HEK293 (cell line): ENCODE data around the gene GUK1.
A peak's percentile ranks its signal among the peaks of the same experiment; 100 is the strongest.

ENCODE experiments used
- CTCF ChIA-PET: fragments of 350-600 bp; formaldehyde crosslinking; extraction: SDS; loops from one replicate; lab custom pipeline; 2021; ENCODE audit warnings: antibody characterized with exemption; lab: Yijun Ruan, JAX
- POLR2A ChIA-PET: fragments of 300-600 bp; formaldehyde crosslinking; extraction: SDS; loops from one replicate; lab custom pipeline; 2020; ENCODE audit warnings: antibody characterized with exemption, inconsistent platforms; lab: Yijun Ruan, JAX
- H3K27ac ChIP-seq: fragments of 200-500 bp; sonication (Bioruptor generic); 2 replicates; pipeline ENCODE4 v1.5.1; 2014; ENCODE audit warnings: low read depth, low read length, control low read depth, inconsistent platforms; ENCODE audit errors: extremely low read depth
- H3K36me3 ChIP-seq, 2 experiments: fragments of 200-500 bp in 1 of 2; sonication (Bioruptor generic) in 1 of 2; 1 replicate in 1 of 2; 2 replicates in 1 of 2; pipeline ENCODE4 v1.5.1; 2014 to 2017; ENCODE audit warnings: inconsistent platforms in 2 of 2, low read length in 2 of 2; ENCODE audit not compliant: control insufficient read depth in 2 of 2, insufficient read depth in 1 of 2
- H3K4me1 ChIP-seq: fragments of 200-500 bp; sonication (Bioruptor generic); 2 replicates; pipeline ENCODE4 v1.5.1; 2014; ENCODE audit warnings: mild to moderate bottlenecking, low read length, inconsistent platforms; ENCODE audit not compliant: control insufficient read depth, insufficient read depth
- H3K4me3 ChIP-seq: 2 replicates; pipeline ENCODE4 v1.5.1; 2011; ENCODE audit warnings: low read depth, mild to moderate bottlenecking, control low read depth, low read length, moderate library complexity
- H3K9me3 ChIP-seq: fragments of 200-500 bp; sonication (Bioruptor generic); 2 replicates; pipeline ENCODE4 v1.5.1; 2014; ENCODE audit warnings: low read depth, low read length, inconsistent platforms; ENCODE audit not compliant: control insufficient read depth, insufficient read depth
- CTCF ChIP-seq: fragments of 450-650 bp; formaldehyde crosslinking; IDR thresholded peaks from 2 replicates; pipeline ENCODE4 v1.5.1; 2016; ENCODE audit warnings: missing biosample characterization, missing genetic modification characterization
- EGR2 ChIP-seq: fragments of 450-650 bp; formaldehyde crosslinking; IDR thresholded peaks from 2 replicates; pipeline ENCODE4 v1.5.1; 2016; ENCODE audit warnings: low read depth, missing biosample characterization, missing genetic modification characterization
- GLIS2 ChIP-seq: fragments of 450-650 bp; formaldehyde crosslinking; IDR thresholded peaks from 2 replicates; pipeline ENCODE4 v1.5.1; 2016; ENCODE audit warnings: missing biosample characterization, missing genetic modification characterization
- HIC1 ChIP-seq: fragments of 450-650 bp; formaldehyde crosslinking; IDR thresholded peaks from 2 replicates; pipeline ENCODE4 v1.5.1; 2016; ENCODE audit warnings: missing biosample characterization, missing genetic modification characterization
- KLF8 ChIP-seq: fragments of 450-650 bp; formaldehyde crosslinking; IDR thresholded peaks from 2 replicates; pipeline ENCODE4 v1.5.1; 2016; ENCODE audit warnings: missing biosample characterization, missing genetic modification characterization
- MYNN ChIP-seq: fragments of 450-650 bp; formaldehyde crosslinking; IDR thresholded peaks from 2 replicates; pipeline ENCODE4 v1.5.1; 2016; ENCODE audit warnings: missing biosample characterization, missing genetic modification characterization, borderline replicate concordance
- OSR2 ChIP-seq: fragments of 450-650 bp; formaldehyde crosslinking; IDR thresholded peaks from 2 replicates; pipeline ENCODE4 v1.5.1; 2016; ENCODE audit warnings: missing biosample characterization, missing genetic modification characterization
- REPIN1 ChIP-seq: fragments of 450-650 bp; formaldehyde crosslinking; IDR thresholded peaks from 2 replicates; pipeline ENCODE4 v1.5.1; 2017; ENCODE audit warnings: missing biosample characterization, missing genetic modification characterization, low read depth
- SETDB1 ChIP-seq: IDR thresholded peaks from one replicate; pipeline ENCODE4 v1.6.1; 2017; ENCODE audit warnings: mild to moderate bottlenecking, low read length, moderate library complexity, mixed read lengths; ENCODE audit not compliant: insufficient read length
- SP2 ChIP-seq: fragments of 450-650 bp; formaldehyde crosslinking; IDR thresholded peaks from 2 replicates; pipeline ENCODE4 v1.5.1; 2016; ENCODE audit warnings: missing biosample characterization, missing genetic modification characterization
- SP3 ChIP-seq: fragments of 450-650 bp; formaldehyde crosslinking; IDR thresholded peaks from 2 replicates; pipeline ENCODE4 v1.5.1; 2016; ENCODE audit warnings: missing biosample characterization, missing genetic modification characterization
- SP7 ChIP-seq: fragments of 450-650 bp; formaldehyde crosslinking; IDR thresholded peaks from 2 replicates; pipeline ENCODE4 v1.5.1; 2016; ENCODE audit warnings: missing biosample characterization, missing genetic modification characterization
- ZBTB17 ChIP-seq: fragments of 450-650 bp; formaldehyde crosslinking; IDR thresholded peaks from 2 replicates; pipeline ENCODE4 v1.5.1; 2016; ENCODE audit warnings: missing biosample characterization, missing genetic modification characterization
- ZBTB20 ChIP-seq: fragments of 450-650 bp; formaldehyde crosslinking; IDR thresholded peaks from 2 replicates; pipeline ENCODE4 v1.5.1; 2016; ENCODE audit warnings: missing biosample characterization, missing genetic modification characterization
- ZBTB21 ChIP-seq: fragments of 450-650 bp; formaldehyde crosslinking; IDR thresholded peaks from 2 replicates; pipeline ENCODE4 v1.5.1; 2017; ENCODE audit warnings: missing biosample characterization, missing genetic modification characterization
- ZBTB48 ChIP-seq: fragments of 450-650 bp; formaldehyde crosslinking; IDR thresholded peaks from 2 replicates; pipeline ENCODE4 v1.5.1; 2016; ENCODE audit warnings: missing biosample characterization, missing genetic modification characterization
- ZBTB8A ChIP-seq: fragments of 450-650 bp; formaldehyde crosslinking; IDR thresholded peaks from 2 replicates; pipeline ENCODE4 v1.5.1; 2016; ENCODE audit warnings: missing biosample characterization, missing genetic modification characterization
- ZEB2 ChIP-seq: fragments of 450-650 bp; formaldehyde crosslinking; IDR thresholded peaks from 2 replicates; pipeline ENCODE4 v1.5.1; 2016; ENCODE audit warnings: missing biosample characterization, missing genetic modification characterization
- ZIC2 ChIP-seq: fragments of 450-650 bp; formaldehyde crosslinking; IDR thresholded peaks from 2 replicates; pipeline ENCODE4 v1.5.1; 2016; ENCODE audit warnings: missing biosample characterization, missing genetic modification characterization
- ZNF148 ChIP-seq: fragments of 450-650 bp; formaldehyde crosslinking; IDR thresholded peaks from 2 replicates; pipeline ENCODE4 v1.5.0; 2017; ENCODE audit warnings: missing biosample characterization, missing genetic modification characterization, borderline replicate concordance
- ZNF24 ChIP-seq: fragments of 450-650 bp; formaldehyde crosslinking; IDR thresholded peaks from 2 replicates; pipeline ENCODE4 v1.5.1; 2016; ENCODE audit warnings: missing biosample characterization, missing genetic modification characterization
- ZNF335 ChIP-seq: fragments of 450-650 bp; formaldehyde crosslinking; conservative IDR thresholded peaks from 2 replicates; pipeline ENCODE4 v1.5.1; 2016; ENCODE audit warnings: missing biosample characterization, missing genetic modification characterization
- ZNF341 ChIP-seq: fragments of 450-650 bp; formaldehyde crosslinking; IDR thresholded peaks from 2 replicates; pipeline ENCODE4; 2016; ENCODE audit warnings: low read depth, missing biosample characterization, missing genetic modification characterization
- ZNF366 ChIP-seq: fragments of 450-650 bp; formaldehyde crosslinking; conservative IDR thresholded peaks from 2 replicates; pipeline ENCODE4 v1.5.1; 2016; ENCODE audit warnings: missing biosample characterization, missing genetic modification characterization
- ZNF521 ChIP-seq: fragments of 450-650 bp; formaldehyde crosslinking; IDR thresholded peaks from 2 replicates; pipeline ENCODE4 v1.5.1; 2017; ENCODE audit warnings: missing biosample characterization, mild to moderate bottlenecking, missing genetic modification characterization
- ZNF548 ChIP-seq: fragments of 450-650 bp; formaldehyde crosslinking; IDR thresholded peaks from 2 replicates; pipeline ENCODE4 v1.5.1; 2016; ENCODE audit warnings: missing biosample characterization, missing genetic modification characterization
- ZNF645 ChIP-seq: fragments of 450-650 bp; formaldehyde crosslinking; IDR thresholded peaks from 2 replicates; pipeline ENCODE4; 2016; ENCODE audit warnings: missing biosample characterization, missing genetic modification characterization
- ZNF658 ChIP-seq: fragments of 450-650 bp; formaldehyde crosslinking; IDR thresholded peaks from 2 replicates; pipeline ENCODE4; 2016; ENCODE audit warnings: missing biosample characterization, missing genetic modification characterization
- ZNF747 ChIP-seq: fragments of 450-650 bp; formaldehyde crosslinking; IDR thresholded peaks from 2 replicates; pipeline ENCODE4 v1.5.1; 2016; ENCODE audit warnings: missing biosample characterization, missing genetic modification characterization
- ZNF843 ChIP-seq: fragments of 450-650 bp; formaldehyde crosslinking; IDR thresholded peaks from 2 replicates; pipeline ENCODE4 v1.5.1; 2016; ENCODE audit warnings: missing biosample characterization, missing genetic modification characterization
- ZXDB ChIP-seq: fragments of 450-650 bp; formaldehyde crosslinking; IDR thresholded peaks from 2 replicates; pipeline ENCODE4 v1.5.1; 2016; ENCODE audit warnings: missing biosample characterization, missing genetic modification characterization

Gene GUK1

GRCh38 chr1:228166170-228166936 is 26.3 kb downstream of the GUK1 start:
- H3K27ac ChIP-seq: peak overlapping the region; percentile 38
- ChIA-PET CTCF (interaction anchor here (0.5 to 6.1 kb wide), 15 partner anchors 10 to 548 kb away, joined by 3 to 50 read pairs (median 5); no protein-coding TSS in a partner anchor), POLR2A (interaction anchor here (1.1 to 7.7 kb wide), 9 partner anchors 8 to 241 kb away, joined by 3 to 82 read pairs (median 17); partner anchors contain the start of genes ARF1, GJC2, GUK1 and TRIM11)
- H3K4me1 ChIP-seq: peaks cover 4% of the 10 kb centered on the region
- H3K4me3 ChIP-seq: peak overlapping the region; percentile 62
- H3K36me3 ChIP-seq: peaks cover 0 to 3% of the 10 kb centered on the region in 2 experiments; a peak in 1 of 3 replicates
- H3K9me3 ChIP-seq: no peaks in the 10 kb centered on the region
- 0 out of 2 replicates have a peak, but pooled peaks have one; percentile 13 for TF ChIP-seq KLF8 (tag by site-specific recombination)
- TF ChIP-seq GLIS2 (tag by site-specific recombination): peak; percentile 97
- TF ChIP-seq OSR2 (tag by site-specific recombination): no peak
- TF ChIP-seq CTCF (tag by site-specific recombination): peak; percentile 94
- TF ChIP-seq ZBTB17: peak; percentile 65; the same call in 1 of the 2 replicates
- TF ChIP-seq ZNF747 (tag by site-specific recombination): no peak
- TF ChIP-seq HIC1 (tag by site-specific recombination): peak; percentile 80
- 0 out of 2 replicates have a peak, but pooled peaks have one; percentile 21 for TF ChIP-seq ZNF24 (tag by site-specific recombination)
- TF ChIP-seq MYNN (tag by site-specific recombination): no peak
- TF ChIP-seq ZNF548: 0 out of 2 replicates have a peak, but pooled peaks have one; percentile 7
- TF ChIP-seq ZBTB48 (tag by site-specific recombination): peak; percentile 85
- TF ChIP-seq ZNF148 (tag by site-specific recombination): no peak
- no peak; the same call in 1 of the 2 replicates for TF ChIP-seq SP2 (tag by site-specific recombination)
- no peak for TF ChIP-seq ZNF658
- peak; percentile 93 for TF ChIP-seq ZBTB8A (tag by site-specific recombination)
- peak; percentile 89 for TF ChIP-seq ZBTB20
- TF ChIP-seq ZBTB21: peak; percentile 44
- peak; percentile 66 for TF ChIP-seq ZXDB
- TF ChIP-seq EGR2 (tag by site-specific recombination): peak; percentile 25; the same call in 1 of the 2 replicates
- TF ChIP-seq ZNF843 (tag by site-specific recombination): peak; percentile 43; the same call in 1 of the 2 replicates
- no peak for TF ChIP-seq ZNF521 (tag by site-specific recombination)
- peak; percentile 24; the same call in 1 of the 2 replicates for TF ChIP-seq ZIC2 (tag by site-specific recombination)
- peak; percentile 77 for TF ChIP-seq ZNF335 (tag by site-specific recombination)
- TF ChIP-seq ZNF341 (tag by site-specific recombination): peak; percentile 21; the same call in 1 of the 2 replicates
- TF ChIP-seq REPIN1 (tag by site-specific recombination): no peak
- TF ChIP-seq SP7 (tag by site-specific recombination): peak; percentile 65; the same call in 1 of the 2 replicates
- no peak for TF ChIP-seq SETDB1
- TF ChIP-seq SP3 (tag by site-specific recombination): peak; percentile 60
- TF ChIP-seq ZEB2 (tag by site-specific recombination): peak; percentile 53; the same call in 1 of the 2 replicates
- 0 out of 2 replicates have a peak, but pooled peaks have one; percentile 30 for TF ChIP-seq ZNF645 (tag by site-specific recombination)
- no peak for TF ChIP-seq ZNF366
